D721Med (cell line): ENCODE data around the gene UVRAG.

ENCODE experiments used
- DNase-seq: peaks from one replicate; pipeline ENCODE4 v3.0.0; 2011; ENCODE audit warnings: low spot score; ENCODE audit not compliant: insufficient read length
- FAIRE-seq: peaks from 2 replicates; lab custom pipeline; 2011; peaks lifted over from hg19 to GRCh38; lab: Jason Lieb, UNC
- TF ChIP-seq, protein P1 (sequence below): IDR thresholded peaks from 2 replicates; pipeline ENCODE4 v1.5.1; 2012; ENCODE audit warnings: mild to moderate bottlenecking, control low read depth; ENCODE audit not compliant: insufficient read depth; ENCODE audit errors: missing control alignments

The UVRAG gene

DNA sequence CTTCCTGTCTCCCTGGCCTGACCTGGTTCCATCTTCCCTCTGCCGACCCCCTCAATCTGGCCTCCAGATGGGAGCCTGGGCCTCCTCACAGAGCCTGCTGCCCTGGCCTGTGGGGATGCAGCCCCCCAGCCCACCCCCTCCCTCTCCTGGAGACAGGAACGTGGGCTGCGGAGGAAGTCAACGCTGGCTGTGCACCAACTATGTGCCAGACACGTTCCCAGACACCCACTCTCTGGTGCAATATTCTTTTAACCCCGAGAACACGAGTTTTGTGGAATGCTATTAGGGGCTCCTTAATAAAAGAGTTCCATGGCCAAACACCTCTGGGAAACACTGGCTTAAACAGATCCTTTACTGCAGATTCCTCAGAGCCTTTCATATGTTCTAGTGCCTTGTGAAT lies 375.4 kb downstream of the UVRAG start:
- FAIRE-seq = no peak

More for the DNA sequence above, 375.4 kb downstream of the UVRAG start:
- DNase-seq = no peak
- TF ChIP-seq, protein P1, sequence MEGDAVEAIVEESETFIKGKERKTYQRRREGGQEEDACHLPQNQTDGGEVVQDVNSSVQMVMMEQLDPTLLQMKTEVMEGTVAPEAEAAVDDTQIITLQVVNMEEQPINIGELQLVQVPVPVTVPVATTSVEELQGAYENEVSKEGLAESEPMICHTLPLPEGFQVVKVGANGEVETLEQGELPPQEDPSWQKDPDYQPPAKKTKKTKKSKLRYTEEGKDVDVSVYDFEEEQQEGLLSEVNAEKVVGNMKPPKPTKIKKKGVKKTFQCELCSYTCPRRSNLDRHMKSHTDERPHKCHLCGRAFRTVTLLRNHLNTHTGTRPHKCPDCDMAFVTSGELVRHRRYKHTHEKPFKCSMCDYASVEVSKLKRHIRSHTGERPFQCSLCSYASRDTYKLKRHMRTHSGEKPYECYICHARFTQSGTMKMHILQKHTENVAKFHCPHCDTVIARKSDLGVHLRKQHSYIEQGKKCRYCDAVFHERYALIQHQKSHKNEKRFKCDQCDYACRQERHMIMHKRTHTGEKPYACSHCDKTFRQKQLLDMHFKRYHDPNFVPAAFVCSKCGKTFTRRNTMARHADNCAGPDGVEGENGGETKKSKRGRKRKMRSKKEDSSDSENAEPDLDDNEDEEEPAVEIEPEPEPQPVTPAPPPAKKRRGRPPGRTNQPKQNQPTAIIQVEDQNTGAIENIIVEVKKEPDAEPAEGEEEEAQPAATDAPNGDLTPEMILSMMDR = no peak
